ENCODE data around the gene GALNTL6.
"Not testable (repeated sequence)": the region's sequence is repeated elsewhere in the genome, so short reads cannot be mapped to it uniquely, and the experiment has no call there.

Gene GALNTL6

DNA sequence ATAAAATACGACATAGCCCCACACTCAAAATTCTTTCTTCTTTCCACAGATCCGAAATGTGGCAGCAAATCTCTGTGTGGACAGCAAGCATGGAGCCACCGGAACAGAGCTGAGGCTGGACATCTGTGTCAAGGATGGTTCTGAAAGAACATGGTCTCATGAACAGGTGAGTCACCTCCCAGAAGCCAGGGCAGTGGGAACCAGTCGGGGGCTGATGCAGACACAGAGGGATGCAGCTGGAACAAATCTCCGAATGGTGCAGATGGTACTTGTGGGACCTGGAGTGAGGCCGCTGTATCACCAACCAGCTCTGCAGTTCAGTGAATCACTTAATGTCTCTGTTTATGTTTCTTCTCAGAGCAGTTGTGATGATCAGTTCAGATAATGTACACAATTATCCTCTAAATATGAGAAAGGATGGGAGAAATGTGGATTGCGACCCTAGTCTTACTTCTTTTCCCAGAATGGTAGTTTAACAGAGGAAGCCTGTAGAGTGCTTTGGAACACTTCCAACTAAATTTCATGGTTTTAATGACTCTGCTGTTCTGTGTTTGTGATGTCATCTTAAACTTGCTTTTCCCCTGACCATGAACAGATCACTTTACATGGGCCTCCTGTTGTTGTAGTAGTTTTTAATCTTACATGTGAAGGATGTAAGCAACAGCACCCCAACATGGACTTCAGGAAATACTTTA lies 1196.1 kb downstream of the GALNTL6 start:
- no peaks in the 10 kb centered on the region for H3K4me1 Mint-ChIP-seq
- H3K27me3 Mint-ChIP-seq = no peaks in the 10 kb centered on the region
- no peaks in the 10 kb centered on the region for H3K9me3 Mint-ChIP-seq
- H3K27ac Mint-ChIP-seq = no peak overlapping the region
- DNase-seq (no peak), ATAC-seq (no peak)
- H3K4me3 Mint-ChIP-seq = no peak overlapping the region

DNA sequence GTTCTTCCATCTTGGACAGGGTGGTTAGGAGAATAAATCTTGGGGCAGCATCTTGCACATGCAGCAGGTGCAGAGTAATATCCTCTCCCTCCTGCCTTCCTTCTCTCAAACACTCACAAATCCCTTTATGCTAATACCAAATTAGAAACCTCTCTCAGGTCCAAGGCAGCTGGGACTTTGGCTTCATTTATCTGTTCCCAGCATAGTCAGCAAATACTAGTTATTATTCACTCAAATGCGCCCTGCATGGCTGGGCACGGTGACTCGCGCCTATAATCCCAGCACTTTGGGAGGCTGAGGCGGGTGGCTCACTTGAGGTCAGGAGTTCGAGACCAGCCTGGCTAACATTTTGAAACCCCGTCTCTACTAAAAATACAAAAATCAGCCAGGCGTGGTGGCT lies 1199.4 kb downstream of the GALNTL6 start:
- H3K9me3 Mint-ChIP-seq = no peaks in the 10 kb centered on the region
- H3K4me3 Mint-ChIP-seq = no peak overlapping the region
- no peak for DNase-seq
- no peaks in the 10 kb centered on the region for H3K27me3 Mint-ChIP-seq
- ATAC-seq = no peak
- no peaks in the 10 kb centered on the region for H3K4me1 Mint-ChIP-seq
- no peak overlapping the region for H3K27ac Mint-ChIP-seq

- peak; percentile 39 for ATAC-seq
Observed at GRCh38 chr4:173013232-173013930, 1200.2 kb downstream of the GALNTL6 start.

GRCh38 chr4:173014113-173014558 lies 1200.9 kb downstream of the GALNTL6 start:
- Mint-ChIP-seq H3K27me3 (no peaks in the 10 kb centered on the region), H3K4me3 (no peak overlapping the region), H3K4me1 (no peaks in the 10 kb centered on the region), H3K27ac (no peak overlapping the region), H3K9me3 (no peaks in the 10 kb centered on the region)
- DNase-seq (no peak), ATAC-seq (no peak)

More at GRCh38 chr4:173013232-173013930, 1200.2 kb downstream of the GALNTL6 start:
- DNase-seq = peak; percentile 39 to 47
- H3K27ac Mint-ChIP-seq = no peak overlapping the region
- no peaks in the 10 kb centered on the region for H3K4me1 Mint-ChIP-seq
- H3K9me3 Mint-ChIP-seq = no peaks in the 10 kb centered on the region
- H3K4me3 Mint-ChIP-seq = no peak overlapping the region
- H3K27me3 Mint-ChIP-seq = no peaks in the 10 kb centered on the region

DNA sequence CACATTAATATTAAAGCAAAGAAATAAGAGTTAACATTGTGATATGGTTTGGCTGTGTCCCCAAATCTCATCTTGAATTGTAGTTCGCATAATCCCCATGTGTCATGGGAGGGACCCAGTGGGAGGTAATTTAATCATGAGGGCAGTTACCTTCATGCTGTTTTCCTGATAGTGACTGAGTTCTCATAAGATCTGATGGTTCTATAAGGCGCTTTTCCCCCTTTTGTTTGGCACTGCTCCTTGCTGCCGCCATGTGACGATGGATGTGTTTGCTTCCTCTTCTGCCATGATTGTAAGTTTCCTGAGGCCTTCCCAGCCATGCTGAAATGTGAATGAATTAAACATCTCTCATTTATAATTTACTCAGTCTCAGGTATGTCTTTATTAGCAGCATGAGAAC lies 1201.6 kb downstream of the GALNTL6 start:
- Mint-ChIP-seq H3K27ac (no peak overlapping the region), H3K27me3 (no peaks in the 10 kb centered on the region), H3K4me3 (no peak overlapping the region), H3K9me3 (no peaks in the 10 kb centered on the region), H3K4me1 (no peaks in the 10 kb centered on the region)
- no peak for DNase-seq
- ATAC-seq = no peak

DNA sequence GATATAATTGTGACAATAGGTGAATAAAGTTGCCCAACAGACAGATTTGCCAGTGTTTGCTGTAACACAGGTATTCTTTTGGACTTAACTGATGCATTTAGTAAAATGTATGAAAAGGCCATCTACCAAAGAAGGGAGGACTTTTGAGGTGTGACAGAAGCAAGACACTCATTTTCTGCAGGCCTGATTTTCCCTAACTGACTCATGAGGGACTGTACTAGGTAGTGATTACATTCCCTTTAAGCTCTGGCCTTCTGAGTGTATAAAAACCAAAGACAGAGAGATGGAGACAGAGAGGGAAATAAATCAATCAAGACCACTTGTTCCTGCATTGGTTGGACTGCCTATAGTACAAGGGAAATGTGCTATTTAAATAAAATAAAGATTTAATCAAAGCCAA lies 1204.6 kb downstream of the GALNTL6 start:
- no peak overlapping the region for H3K4me3 Mint-ChIP-seq
- no peak overlapping the region for H3K27ac Mint-ChIP-seq
- DNase-seq = no peak

DNA sequence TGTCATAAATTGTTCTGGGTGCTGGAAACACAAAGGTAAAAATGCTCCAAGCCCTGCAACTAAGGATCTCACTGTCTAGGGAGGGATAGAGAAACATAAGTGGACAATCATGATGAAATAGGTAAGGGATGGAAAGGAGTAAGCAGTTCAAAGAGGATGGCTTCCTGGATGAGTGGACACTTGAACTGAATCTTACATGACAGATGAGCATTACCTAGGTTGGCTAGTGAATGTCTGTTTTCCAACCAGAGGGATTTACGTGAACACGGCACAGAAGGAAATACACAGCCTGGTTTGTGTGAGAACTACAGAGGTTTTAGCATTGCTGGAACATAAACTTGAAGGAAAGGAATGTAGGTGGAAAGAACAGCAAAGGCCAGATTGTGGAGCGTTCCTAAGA lies 1205.2 kb downstream of the GALNTL6 start:
- no peaks in the 10 kb centered on the region for H3K27me3 Mint-ChIP-seq
- DNase-seq (no peak), ATAC-seq (no peak)
- H3K27ac Mint-ChIP-seq = no peak overlapping the region
- no peaks in the 10 kb centered on the region for H3K4me1 Mint-ChIP-seq
- H3K4me3 Mint-ChIP-seq = no peak overlapping the region
- H3K9me3 Mint-ChIP-seq = no peaks in the 10 kb centered on the region

More for the DNA sequence above, 1204.6 kb downstream of the GALNTL6 start:
- H3K4me1 Mint-ChIP-seq = no peaks in the 10 kb centered on the region
- H3K9me3 Mint-ChIP-seq = no peaks in the 10 kb centered on the region
- ATAC-seq = no peak
- H3K27me3 Mint-ChIP-seq = no peaks in the 10 kb centered on the region

DNA sequence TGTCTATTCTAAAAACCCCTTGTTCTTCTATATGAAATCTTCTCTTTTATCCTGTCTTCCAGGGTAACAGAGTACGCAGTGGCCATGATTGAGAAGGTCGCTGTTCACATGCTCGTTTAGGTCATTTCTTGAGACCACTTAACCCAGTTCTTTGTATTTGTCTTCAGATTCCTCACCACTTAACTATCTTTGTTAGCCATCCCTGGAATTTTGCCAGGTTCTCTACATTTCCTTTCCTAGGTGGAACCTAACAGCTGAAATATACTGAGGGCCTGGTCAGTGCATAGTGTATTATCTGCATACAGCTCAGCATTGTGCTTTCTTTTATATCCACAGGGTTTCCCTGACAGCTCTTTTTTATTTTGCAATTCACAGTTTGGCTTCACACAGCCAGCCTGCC lies 1206.5 kb downstream of the GALNTL6 start:
- H3K9me3 Mint-ChIP-seq = no peaks in the 10 kb centered on the region
- ATAC-seq = no peak
- DNase-seq = no peak
- H3K27ac Mint-ChIP-seq = no peak overlapping the region
- H3K27me3 Mint-ChIP-seq = no peaks in the 10 kb centered on the region
- no peaks in the 10 kb centered on the region for H3K4me1 Mint-ChIP-seq
- H3K4me3 Mint-ChIP-seq = no peak overlapping the region

- H3K27me3 Mint-ChIP-seq, H3K4me1 Mint-ChIP-seq, ATAC-seq, DNase-seq, H3K9me3 Mint-ChIP-seq, H3K4me3 Mint-ChIP-seq, H3K27ac Mint-ChIP-seq: not testable (repeated sequence)
Observed at GRCh38 chr4:173021746-173022573, 1208.8 kb downstream of the GALNTL6 start.

GRCh38 chr4:173024203-173024602 lies 1211.0 kb downstream of the GALNTL6 start:
- Mint-ChIP-seq H3K27me3 (no peaks in the 10 kb centered on the region), H3K27ac (no peak overlapping the region), H3K4me3 (no peak overlapping the region), H3K9me3 (no peaks in the 10 kb centered on the region), H3K4me1 (no peaks in the 10 kb centered on the region)
- no peak for ATAC-seq
- no peak for DNase-seq

DNA sequence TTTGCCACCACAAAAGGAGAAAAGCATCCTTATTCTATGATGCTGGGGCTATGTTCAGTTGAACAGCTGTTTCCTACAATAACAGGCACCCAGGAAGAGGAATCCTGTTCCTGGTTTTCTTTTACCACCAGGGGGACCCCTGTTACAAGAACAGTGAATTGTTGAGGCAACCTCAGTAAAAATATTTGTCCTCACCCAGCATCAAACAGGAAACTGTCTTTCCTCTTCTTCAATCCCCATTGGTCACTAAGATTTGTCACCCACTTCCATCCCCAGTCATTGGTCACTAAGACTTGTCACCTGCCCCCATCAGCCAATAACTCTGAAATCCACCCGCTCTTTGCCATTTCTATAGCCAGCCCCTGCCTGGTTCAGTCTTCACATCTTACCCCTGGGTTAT lies 1211.9 kb downstream of the GALNTL6 start:
- peak; percentile 64 for ATAC-seq
- H3K27me3 Mint-ChIP-seq = no peaks in the 10 kb centered on the region
- H3K9me3 Mint-ChIP-seq = no peaks in the 10 kb centered on the region
- no peak overlapping the region for H3K27ac Mint-ChIP-seq
- DNase-seq = peak in 1 of 2 donors; percentile 14
- no peaks in the 10 kb centered on the region for H3K4me1 Mint-ChIP-seq
- H3K4me3 Mint-ChIP-seq = no peak overlapping the region

GRCh38 chr4:173037242-173037641 lies 1224.0 kb downstream of the GALNTL6 start:
- Mint-ChIP-seq H3K27me3 (peaks cover 12% of the 10 kb centered on the region), H3K4me3 (no peak overlapping the region), H3K27ac (no peak overlapping the region), H3K4me1 (no peaks in the 10 kb centered on the region), H3K9me3 (no peaks in the 10 kb centered on the region)
- ATAC-seq (no peak), DNase-seq (no peak)

- no peak overlapping the region for H3K4me3 Mint-ChIP-seq
- no peaks in the 10 kb centered on the region for H3K4me1 Mint-ChIP-seq
- H3K27me3 Mint-ChIP-seq = peaks cover 22% of the 10 kb centered on the region
- no peaks in the 10 kb centered on the region for H3K9me3 Mint-ChIP-seq
- DNase-seq = no peak
- no peak overlapping the region for H3K27ac Mint-ChIP-seq
- no peak for ATAC-seq
Observed at GRCh38 chr4:173038192-173038896, 1225.1 kb downstream of the GALNTL6 start.

DNA sequence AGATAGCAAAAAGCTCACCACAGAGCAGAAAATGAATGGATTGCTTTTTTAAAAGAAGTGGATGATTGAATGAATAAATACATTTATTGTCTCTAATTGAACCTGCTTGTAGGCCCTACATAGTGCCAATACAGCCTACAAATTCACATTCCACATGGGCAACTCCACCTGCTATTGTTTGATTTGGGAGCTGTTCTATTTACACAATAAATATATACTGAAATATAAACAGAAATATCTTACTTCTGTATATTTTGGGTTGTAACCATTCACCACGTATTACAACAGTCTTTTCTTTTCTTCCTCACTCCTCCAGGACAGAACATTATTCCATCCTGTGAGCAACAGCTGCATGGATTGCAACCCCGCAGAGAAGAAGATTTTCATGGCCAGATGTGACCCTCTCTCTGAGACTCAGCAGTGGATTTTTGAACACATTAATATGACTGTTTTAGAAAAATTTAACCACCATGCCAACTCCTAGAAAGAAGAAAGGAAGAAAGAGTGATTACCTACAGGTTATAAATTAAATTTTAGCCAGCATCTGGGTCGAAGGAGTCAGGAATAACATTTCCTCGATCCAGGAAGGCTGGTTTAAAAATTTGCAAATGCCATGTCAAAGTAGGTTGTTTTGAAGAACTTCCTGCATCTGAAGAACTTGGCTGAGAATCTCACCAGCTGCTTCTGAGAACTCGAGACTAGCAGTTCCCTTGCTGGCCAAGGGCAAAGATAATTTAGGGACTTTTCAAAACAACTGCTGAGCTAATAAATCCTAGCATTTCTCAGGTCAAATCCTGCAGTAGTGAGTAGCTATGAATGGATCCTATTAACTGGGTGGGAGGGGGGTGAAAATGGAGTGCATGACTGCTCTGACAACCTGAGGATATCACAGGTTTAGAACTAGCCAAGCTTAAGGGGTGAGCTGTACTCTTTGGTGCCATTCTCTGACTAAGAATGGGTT lies 1226.7 kb downstream of the GALNTL6 start:
- Mint-ChIP-seq H3K9me3 (no peaks in the 10 kb centered on the region), H3K4me1 (no peaks in the 10 kb centered on the region), H3K27ac (no peak overlapping the region), H3K4me3 (no peak overlapping the region), H3K27me3 (peaks cover 22% of the 10 kb centered on the region)
- ATAC-seq (no peak), DNase-seq (no peak)
